GM12892 (cell line): ENCODE data around the gene CA14.

ENCODE experiments used
- POLR2A ChIP-seq: IDR thresholded peaks from 2 replicates; pipeline ENCODE4 v1.6.1; 2011; ENCODE audit warnings: low read depth, low read length, control low read depth
- POLR2AphosphoS5 ChIP-seq: IDR thresholded peaks from 2 replicates; pipeline ENCODE4 v1.6.1; 2011; ENCODE audit warnings: low read depth, low read length, control low read depth
- TAF1 ChIP-seq: IDR thresholded peaks from 2 replicates; pipeline ENCODE4 v1.6.1; 2011; ENCODE audit warnings: low read depth, mild to moderate bottlenecking, control low read depth, low read length, borderline replicate concordance

GRCh38 chr1:150212070-150212469 is 45.5 kb upstream of the CA14 start:
- TF ChIP-seq POLR2A (no peak), TAF1 (no peak), POLR2AphosphoS5 (no peak)
